Measurements from ENCODE around the gene PTPRJ.

DNA sequence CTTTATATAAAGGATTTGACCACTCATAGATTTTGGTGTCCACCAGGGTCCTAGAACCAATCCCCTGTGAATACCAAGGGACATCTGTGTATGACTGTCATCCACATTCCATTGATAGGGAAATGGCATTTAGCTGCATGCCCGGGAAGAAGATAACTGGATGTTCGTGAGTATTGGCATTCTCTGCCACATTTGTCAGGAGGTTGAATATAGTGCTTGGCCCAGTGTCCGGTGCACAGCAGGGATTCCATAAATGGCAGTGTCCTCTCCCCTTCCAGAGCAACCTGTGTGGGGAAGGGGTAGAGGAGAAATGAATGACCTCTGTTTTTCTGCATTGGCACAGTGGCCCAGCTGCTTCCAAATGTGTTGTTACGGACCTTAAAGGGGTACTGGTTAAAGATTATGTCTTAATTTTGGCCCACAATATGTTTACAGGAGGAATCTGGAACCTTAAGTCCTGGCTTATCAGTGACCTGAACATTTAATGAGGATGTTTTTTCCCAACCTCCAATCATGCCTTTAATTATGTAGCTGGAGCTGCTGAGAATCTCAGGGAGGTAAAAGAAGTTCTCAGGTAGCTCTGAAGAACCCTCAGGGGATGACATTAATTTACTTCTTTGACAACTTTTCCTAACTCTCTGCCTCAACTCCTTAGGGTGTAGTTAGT is 202.6 kb downstream of the PTPRJ start:
- TF ChIP-seq, protein P1, sequence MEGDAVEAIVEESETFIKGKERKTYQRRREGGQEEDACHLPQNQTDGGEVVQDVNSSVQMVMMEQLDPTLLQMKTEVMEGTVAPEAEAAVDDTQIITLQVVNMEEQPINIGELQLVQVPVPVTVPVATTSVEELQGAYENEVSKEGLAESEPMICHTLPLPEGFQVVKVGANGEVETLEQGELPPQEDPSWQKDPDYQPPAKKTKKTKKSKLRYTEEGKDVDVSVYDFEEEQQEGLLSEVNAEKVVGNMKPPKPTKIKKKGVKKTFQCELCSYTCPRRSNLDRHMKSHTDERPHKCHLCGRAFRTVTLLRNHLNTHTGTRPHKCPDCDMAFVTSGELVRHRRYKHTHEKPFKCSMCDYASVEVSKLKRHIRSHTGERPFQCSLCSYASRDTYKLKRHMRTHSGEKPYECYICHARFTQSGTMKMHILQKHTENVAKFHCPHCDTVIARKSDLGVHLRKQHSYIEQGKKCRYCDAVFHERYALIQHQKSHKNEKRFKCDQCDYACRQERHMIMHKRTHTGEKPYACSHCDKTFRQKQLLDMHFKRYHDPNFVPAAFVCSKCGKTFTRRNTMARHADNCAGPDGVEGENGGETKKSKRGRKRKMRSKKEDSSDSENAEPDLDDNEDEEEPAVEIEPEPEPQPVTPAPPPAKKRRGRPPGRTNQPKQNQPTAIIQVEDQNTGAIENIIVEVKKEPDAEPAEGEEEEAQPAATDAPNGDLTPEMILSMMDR (IDR thresholded peaks at IDR 0.05) = no peak
- no peak for TF ChIP-seq POLR2A (IDR thresholded peaks at IDR 0.05)
